NCI-H1092 (cell line): Measurements from ENCODE around the gene NUAK1.

Source experiments
- DNase-seq: peaks from one replicate; lab custom pipeline; 2025; lab: John Stamatoyannopoulos, UW

NUAK1 gene

DNA sequence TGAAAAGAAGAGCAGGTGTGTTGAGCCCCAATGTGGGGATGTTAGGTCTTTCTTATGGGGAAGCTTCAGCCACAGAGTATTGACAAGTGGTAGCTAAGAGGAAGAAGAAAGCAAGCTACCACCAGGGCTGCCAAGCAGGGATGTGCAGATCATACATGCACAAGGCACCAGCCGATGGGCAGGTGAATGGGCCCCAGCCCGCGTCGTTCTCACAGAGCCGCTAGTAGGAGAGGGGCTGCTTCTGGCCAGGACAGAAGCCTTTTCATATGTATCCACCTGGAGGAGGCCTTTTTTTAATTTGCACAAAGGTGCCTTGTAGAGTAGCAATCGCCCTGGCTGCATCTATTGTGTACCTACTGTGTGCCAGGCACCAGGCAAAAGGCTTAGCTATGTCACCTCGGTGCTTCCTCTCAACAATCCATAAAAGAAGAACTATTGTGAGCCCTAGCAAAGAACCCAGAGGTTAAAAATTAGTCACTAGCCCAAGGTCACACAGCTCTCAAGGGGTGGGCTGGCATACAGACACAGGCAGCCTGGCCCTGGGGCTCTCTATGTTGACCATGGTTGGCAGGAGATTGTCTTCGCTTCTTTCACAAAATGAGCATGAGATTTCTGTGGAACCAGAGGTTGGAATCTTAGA is 8.2 kb downstream of the NUAK1 start:
- DNase-seq: no peak

DNA sequence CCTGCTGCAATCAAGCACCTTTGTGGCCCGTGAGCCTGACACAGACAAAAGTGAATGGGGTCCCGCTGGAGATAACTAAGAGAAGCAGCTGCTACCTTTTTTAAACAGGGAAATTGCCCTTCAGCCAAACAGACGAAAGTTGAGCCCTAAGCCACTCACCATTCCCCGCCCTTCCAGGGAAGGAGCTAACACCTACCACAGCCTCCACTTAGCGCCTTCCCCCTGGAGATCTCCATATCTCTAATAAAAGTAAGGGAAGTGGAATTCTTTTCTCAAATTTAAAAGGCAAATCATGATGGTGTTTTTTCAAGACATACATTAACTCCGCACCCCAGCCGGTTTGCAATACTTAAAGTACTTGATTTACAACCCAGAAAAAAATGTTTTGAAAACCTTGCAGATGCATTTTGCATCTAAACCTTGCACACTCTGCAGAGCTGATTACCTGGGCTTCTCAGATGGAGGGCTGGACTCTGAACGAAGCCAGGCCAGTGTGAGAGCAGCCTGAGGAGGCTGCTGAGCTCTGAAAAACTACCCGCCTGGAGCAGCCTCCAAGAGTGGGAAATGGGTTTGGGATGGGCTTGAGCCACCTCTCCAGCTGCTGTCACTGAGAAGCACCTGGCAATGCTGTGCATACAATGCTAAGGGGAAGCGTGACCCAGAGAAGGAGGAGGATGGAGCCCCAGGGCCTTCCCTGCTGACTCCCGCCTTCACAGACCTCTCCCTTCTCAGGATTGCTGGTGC is 10.0 kb downstream of the NUAK1 start:
- no peak for DNase-seq

GRCh38 chr12:106127338-106128126 is 11.2 kb downstream of the NUAK1 start:
- DNase-seq: no peak

GRCh38 chr12:106126441-106127337 is 12.1 kb downstream of the NUAK1 start:
- DNase-seq: no peak

DNA sequence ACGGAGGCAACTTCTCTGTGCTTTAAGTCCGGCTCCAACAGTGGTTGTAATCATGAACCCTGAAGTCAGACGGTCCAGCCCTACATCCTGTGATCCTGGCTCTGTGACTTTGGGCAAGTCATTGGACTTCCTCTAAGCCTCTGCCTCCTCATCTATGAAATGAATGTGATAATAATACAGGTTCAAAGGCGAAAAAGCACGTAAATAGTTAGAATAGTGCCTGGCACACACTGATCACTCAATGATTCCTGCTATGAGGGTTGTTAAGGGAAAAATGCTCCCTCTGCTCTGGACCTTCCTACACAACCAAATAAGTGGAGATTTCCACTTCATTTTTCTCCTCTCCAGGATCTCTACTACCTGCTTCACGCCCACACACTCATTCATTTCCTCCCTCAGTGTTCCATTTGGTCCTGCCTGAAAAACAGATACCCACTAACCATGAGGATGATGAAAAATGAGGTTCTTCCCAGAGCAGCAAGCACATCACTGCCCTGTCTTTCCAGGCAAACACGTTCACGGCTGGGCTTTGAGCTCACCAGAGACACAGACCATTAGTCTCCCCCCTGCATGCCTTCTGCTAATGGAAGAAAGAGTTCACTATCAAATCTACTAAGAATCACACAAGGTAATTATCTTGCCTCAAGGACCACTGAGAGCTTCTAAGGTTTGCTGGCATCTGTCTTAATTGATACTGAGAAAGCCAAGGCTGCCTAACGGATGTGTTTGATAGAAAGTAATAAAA is 13.2 kb downstream of the NUAK1 start:
- no peak for DNase-seq

DNA sequence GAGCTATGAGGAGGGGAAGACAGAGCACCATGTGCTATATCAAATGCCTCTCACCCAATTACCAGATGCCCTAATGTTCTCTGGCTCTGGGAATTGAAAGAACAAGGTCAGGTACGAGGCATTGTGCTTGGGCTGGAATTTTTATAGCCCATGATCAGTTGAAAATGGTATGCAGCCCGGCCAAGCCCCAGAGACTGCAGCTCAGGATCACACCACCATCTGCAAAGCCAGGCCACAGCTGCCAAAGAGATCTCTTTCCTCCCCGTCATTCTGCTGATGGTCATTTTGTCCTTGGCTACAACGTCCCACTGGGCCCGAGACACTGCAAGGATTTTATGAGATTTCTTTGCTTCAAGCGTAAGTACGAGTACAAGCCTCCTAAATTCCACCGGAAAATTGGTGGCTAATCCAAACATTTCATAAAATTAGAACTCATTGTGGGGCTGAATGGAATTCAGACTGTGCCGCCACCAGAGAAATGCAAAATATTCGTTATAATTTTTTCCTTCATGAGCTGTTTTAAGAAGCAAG is 15.1 kb downstream of the NUAK1 start:
- no peak for DNase-seq

DNA sequence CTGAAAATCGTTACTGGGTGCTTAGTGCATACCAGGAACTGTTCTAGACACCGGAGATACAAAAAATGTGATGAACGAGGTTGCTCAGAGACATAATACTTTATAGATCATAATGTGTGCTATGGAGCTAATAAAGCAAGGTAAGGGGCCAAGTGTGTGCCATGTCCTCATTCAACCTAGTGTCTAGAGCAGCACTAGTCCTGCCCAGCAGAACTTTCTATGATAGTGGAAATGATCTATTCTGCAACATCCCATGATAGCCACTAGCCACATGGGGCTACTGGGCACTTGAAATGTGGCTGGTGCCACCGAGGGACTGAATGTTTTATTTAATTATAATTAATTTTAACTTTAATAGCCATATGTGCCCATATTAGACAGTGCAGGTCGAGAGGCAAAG is 15.6 kb downstream of the NUAK1 start:
- DNase-seq: no peak

GRCh38 chr12:106122004-106122403 is 16.8 kb downstream of the NUAK1 start:
- no peak for DNase-seq

DNA sequence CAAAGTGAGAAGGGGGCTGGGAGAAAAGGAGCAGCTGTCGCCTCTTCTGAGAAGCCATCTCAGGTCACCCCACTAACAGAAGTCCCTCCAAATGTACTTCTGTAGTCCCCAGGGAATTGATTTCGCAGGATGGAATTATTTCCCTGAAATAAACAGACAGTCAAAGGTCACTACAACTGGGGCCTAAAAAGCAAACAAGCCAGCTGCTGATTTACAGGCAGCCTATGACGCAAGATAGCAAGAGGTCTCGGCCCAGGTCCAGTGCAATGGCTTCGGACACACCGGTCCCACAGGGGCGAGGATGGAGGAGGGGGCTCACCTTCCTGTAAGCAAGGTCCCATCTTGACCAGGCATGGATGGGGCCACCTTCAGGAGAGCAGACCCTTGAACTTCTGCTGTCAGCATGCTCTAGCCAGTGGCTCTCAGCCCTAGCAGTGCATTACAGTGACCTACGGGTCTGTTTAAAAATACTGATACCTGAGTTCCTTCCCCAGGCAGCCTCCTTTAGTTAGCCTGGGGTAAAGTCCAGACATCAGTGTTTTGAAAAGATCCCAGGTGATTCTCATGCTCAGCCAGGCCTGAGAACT is 18.1 kb downstream of the NUAK1 start:
- no peak for DNase-seq

GRCh38 chr12:106119301-106119700 is 19.5 kb downstream of the NUAK1 start:
- no peak for DNase-seq

DNA sequence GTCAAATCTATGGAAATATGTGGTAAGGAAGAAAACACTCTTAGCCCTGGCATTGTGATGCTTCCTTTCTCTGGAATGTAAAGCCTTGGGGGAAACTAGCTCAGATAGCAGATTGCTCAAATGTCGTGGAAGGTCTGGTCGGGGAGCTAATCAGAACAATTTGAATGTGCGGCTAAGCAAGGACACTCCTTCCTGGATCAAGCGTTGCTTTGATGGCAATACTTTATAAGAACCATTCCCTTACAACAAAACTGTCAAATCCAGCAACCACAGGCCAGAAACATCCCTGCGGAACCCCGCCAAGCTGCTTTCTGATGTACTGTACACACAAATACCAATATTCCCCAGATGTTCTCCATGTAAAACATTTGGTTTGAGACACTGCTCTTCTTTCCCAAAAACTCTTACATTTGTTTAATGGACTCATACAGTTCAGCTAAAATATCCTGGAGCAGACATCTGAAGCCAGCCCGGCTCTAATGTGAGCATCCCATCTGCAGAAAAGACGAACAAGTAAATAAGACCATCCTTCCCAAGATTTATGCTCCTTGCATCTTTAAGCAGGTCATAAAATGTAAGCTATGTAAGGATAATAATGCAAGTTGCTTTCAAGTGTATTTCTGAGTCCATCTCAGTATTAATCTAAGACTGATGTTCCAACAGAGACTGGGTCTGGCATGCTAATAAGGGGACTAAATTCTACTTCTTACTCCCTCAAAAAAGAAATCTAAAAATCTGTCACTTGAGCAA is 20.2 kb downstream of the NUAK1 start:
- no peak for DNase-seq

DNA sequence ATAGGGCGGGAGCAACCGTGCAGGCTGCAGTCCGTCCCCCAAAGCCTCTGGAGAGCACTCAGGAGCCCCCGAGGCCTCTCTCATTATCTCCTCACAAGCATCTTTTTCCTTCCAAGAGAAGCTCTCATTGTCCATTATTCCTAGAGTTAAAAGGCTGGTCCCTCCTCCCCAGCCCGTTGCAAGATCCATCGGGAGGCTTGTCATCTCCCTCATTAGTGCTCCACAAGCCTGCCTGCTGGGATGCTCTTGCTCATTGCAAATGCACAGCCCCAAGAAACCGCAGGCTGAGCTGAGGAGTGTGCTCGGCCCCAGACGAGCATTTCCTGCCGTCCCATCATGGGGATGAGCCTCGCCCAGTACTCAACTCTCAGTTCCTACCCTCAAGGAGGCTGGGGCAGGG is 23.3 kb downstream of the NUAK1 start:
- DNase-seq: no peak

DNA sequence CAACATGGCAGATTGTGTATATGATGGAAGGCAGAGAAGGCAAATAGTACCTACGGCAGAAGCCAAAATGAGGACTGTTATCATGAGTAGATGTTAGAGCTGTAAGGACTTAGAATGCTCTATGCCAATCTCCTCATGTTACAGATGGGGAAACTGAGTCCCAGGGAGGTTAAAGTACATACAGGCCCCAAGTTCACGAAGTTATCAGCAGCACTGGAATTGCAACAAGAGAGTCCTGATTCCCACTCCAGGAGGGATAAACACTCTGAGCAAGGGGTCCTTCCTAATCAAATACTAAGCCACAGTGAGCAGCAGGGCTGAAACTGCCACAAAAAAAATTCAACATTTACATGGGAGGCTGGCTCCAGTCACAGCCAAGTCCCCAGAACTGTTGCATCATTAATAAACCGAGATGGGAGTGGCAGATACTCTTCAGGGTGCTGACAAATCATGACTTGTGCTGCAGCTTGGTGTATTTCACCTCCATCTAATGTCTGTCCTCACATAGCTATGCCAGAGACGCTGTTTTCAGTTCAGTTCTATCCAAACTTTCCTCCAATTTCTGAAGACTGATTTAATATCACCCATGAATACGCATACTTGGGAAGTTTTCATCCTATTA is 24.2 kb downstream of the NUAK1 start:
- DNase-seq: no peak

GRCh38 chr12:106113824-106114446 is 24.8 kb downstream of the NUAK1 start:
- DNase-seq: no peak

DNA sequence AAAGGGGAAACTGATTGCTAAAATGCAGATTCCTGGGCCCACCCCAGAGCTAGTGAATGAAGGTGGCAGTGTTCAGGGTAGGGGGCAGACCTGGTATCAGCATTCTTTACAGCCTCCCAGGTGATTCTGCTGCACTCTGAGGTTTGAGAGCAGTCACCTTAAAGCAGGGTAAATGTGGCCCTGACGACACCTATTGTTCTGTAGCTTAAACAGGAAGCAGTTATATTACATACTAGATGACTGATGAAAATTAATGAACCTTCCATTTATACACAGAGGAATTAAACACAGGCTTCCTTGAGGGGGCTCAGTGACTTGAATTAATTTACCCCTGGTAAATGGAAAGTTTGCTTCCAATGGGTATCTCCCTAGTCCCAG is 25.3 kb downstream of the NUAK1 start:
- no peak for DNase-seq

GRCh38 chr12:106113042-106113441 is 25.7 kb downstream of the NUAK1 start:
- DNase-seq: no peak

DNA sequence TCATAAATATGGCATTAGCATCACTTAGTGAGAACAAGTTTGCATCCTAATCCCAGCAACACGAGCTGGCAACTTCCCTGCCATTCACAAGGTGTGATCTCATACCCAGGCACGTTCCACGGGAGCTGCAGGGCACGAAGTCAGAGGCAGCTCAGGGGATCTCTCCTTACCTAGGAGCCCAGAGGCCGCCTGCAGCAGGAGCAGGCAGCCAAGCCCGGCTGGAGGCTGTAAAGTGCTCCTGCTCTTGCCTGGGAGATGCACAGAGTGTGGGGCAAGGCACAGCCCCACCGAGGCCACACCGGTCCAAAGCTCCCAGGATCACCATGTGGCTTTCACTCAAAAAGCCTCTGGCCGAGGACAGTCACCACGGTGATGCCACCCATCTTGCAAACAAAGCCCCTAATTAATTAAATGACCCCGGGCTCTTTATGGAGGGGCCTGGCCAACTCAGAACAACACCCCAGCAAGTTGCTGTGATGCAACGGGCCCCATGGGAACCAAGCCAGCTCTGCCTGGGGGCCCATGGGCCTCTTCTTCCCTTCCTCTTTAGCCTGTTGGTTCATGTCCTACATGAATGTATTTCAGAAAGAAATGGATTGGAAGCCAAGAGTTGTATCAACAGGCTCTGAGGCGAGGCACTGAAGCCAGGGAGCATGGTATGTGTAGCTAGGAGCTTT is 26.5 kb downstream of the NUAK1 start:
- DNase-seq: no peak

GRCh38 chr12:106110626-106111300 is 28.0 kb downstream of the NUAK1 start:
- DNase-seq: no peak
